HG02642 (cell line): ENCODE results near the gene RPRD1B.

Experiments used
- ATAC-seq: cut with Tn5 transposase; IDR thresholded peaks from one replicate; pipeline ENCODE4 v1.9.1; 2021; ENCODE audit warnings: mild to moderate bottlenecking; ENCODE audit not compliant: unreplicated experiment, poor library complexity

Gene RPRD1B

DNA sequence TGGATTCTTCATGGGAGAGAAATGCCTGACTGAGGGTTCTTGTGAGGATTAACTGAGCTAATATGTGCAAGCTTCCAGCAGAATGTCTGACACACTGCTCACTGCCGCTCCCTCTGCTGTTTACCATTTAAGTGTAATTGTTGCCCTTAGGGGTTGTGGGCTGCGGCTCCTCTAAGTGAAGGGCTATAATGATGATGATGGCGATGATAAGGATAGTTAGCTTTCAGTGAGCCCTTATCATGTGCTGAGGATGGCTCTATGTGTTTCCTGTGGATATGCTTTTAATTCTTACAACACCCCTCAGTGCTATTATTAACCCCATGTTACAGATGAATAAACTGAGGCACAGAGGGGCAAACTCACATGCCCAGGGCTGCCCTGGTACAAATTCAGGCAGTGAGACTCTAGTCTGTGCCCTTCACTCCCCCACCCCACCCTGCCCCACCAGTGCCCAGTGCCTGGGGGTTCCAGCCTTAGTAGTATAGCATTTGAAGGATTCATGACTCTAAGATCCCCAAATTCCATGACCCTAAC lies 98.1 kb downstream of the RPRD1B start:
- ATAC-seq: no peak

DNA sequence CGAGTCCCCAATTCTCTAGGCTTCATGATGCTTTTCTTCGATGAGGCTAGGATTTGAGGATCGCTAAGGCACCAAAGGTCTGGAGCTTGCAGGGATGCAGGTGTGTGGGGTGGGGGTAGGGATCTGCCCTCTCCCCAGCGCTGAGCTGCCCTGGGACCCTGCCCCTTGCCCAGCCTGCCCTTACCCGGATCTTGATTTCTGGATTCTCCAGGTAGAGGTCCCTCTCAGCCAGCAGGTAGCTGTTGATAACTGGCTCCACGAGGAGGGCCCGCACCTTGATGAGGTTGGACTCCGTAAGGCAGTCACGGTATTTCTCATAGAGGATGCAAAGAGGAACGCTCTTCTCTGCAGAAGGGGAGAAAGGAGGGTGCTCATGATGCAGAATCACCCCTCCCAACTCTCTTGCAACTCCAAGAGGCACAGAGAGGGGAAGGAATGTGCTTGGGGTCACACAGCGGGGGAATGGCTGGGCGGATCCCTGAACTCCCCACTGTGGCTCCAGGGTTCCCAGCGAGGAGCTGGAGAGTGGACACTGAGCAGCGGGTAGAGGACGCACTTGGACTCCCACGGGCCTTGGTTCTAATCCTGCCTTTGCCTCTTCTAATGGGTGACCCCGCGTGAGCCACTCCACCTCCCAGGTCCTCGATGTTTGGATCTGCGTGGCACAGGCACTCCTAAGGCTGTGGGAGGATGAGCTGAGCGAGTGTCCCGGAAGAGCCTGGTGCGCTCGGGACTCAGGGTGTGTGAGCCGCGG lies 98.8 kb downstream of the RPRD1B start:
- no peak for ATAC-seq

DNA sequence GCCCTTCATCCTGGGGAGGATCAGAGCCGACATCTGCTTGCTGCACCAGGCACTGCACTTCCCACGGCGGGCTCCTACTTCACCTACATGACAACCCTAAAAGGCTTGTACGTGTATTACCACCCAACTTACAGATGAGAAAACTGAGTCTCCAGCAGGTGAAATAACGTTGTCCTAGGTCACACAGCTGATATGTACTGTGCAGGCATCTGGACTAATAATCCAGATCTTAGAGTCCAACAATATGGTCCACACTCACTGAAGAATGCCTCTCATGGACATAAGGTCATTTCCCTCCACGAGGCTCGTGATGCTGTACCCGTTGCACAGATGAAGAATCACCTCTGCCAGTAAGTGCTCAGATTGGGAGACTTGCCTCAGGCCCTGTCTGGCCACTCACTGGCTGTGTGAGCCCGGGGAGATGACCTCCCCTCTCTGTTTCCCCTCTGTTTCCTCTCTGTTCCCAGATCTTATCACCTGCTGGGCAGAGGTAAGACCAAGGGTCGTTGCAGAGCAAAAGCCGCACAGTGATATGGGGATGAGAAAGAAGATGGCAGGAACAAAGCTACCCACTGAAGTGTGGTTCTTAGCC lies 99.5 kb downstream of the RPRD1B start:
- ATAC-seq: no peak

DNA sequence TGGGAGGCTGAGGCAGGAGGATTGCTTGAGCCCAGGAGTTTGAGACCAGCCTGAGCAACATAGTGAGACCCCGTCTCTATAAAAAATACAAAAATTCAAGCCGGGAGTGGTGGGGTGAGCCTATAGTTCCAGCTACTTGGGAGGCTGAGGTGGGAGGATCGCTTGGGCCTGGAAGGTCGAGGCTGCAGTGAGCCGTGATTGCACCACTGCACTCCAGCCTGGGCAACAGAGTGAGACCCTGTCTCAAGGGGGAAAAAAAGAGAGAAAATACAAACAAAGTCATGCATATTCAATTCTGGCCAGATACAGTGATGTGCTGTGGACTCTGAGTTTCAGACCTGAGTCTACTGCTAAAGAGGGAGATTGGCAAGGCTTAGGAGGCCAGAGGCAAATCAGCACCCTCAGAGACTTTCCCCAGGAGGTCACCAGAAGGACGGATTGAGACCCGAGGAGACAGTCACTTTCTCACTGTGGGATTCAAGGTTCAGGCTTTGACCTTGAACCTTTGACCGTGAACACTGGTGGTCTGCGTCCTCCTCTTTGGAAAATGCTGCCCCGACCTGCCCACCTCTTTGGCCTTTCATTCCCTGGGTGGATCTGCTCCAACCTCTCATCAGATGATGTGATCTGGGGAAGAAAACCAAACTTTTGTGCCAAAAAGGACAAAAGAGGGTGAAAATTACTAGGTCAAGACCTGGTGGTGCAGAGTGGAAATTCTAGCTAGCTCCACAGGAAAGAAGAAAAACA lies 100.3 kb downstream of the RPRD1B start:
- no peak for ATAC-seq

DNA sequence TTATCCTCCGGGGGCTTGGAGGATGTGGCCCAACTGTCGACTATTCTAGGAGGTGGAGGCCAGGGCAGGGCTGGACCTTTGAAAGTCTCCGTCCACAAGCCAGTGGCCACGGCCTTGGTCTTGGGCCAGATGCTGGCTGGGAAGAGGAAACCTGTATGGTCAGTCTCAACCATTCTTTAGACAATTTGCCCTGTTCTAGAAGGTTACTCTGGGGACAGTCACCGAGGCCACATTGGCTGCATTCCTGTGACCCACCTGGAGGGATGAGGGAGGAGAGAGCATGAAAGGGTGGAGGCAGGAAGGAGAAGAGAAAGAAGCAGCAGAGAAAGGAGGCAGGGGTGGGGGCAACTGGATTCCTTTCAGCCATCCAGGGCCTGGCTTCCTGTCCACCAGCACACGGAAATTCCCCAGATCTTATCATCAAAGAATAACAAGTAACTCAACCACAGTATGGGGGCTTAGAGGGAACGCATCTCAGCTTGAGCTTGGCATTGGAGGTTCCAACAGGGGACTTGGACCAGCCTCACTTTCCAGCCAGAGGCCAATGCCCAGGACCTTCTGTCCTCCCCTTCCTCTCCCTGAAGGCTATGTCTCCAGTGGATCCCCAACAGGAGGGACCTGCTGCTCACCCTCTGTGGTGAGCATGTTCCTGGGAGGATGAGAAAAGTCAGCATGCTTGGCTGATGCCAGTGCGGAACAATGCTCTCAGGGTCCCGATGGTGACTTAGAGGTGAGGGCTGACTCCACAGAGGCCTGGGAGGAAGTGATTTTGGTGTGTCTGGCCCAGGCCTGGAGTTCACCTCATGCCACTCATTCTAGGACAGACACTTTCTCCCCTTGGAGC lies 101.1 kb downstream of the RPRD1B start:
- no peak for ATAC-seq

DNA sequence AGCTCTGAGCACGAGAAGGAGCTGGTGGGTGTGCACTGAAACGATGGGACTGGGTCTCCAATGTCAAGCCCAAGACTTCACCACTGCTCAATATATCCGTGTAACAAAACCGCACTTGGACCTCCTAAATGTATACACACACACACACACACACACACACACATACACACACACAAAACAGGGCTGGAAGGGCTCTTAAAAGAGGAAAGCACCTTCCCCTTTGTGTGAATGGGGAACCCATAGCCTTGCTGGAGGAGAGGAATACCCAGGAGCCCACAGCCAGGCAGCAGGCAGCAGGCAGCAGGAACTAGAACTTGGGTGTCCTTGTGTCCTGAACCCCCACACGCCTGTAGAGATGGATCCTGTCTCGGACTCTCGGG lies 101.7 kb downstream of the RPRD1B start:
- no peak for ATAC-seq

DNA sequence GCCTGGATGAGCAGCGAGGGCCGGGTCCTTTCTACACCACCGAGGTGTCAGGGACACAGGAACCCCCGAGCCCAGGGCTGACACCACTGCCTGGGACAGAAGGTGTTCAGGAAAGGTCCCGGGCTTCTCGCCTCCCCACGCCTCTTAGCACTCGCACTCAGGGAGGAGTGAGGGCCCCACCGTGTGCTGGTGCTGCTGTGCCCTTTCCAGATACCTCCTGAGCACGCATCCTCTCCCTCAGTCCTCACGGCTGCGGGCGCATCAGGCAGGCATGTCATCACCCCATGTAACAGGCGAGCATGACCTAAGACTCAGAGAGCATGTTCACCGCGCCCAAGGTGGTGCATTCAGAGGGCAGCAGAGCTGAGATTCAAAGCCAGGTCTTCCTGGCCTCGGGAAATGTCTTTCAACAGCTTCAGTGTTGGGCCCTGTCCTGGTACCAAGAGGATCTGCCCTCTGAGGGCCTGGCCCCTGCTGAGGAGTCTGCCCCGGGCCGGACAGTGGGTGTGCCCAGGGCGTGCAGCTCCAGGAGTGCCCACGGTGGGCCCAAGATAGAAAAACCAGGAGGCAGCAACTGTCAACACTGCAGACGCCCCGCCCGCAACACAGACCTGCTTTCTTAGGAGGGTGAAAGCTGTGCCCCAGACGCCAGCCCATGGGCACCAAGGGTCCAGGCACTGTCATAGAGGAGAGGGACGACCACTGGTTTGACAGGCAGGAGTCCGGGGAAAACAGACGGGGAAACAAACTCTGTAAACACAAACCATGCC lies 102.3 kb downstream of the RPRD1B start:
- no peak for ATAC-seq

DNA sequence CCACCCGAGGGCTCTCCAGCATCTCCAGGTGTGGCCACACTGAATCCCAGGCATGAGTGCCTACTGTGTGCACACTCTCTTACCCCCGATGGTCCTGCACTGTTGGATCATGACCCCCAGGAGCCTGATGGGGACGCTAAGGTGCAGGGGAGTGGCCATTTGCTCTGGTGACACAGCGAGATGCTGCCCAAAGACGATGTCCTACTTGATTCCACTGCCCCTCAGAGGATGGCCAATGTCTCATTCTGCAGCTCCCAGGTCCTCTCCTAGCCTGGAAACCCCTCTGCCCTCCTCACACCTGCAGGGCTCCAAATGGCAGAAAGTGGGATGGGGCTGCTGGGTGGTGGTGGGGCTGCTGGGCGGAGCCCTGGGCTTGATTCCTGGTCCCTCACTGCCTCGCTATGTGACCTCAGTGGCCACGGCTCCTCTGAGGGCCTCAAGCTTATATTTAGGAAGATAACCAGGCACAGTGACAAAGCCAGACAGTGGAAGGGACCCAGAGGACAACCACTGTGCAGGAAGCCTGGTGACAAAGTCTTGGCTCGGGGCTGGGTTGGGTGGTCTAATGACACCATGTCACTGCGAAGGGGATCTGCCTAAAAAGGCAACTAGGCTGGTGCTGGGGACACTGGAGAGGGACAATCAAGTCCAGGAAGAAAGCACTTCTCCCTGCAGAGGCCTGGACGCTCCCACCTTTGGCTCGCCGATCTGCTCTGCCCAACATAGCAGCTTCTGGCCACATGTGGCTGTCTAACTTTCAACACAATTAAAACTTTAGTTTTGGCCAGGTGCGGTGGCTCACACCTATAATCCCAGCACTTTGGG lies 103.1 kb downstream of the RPRD1B start:
- no peak for ATAC-seq

DNA sequence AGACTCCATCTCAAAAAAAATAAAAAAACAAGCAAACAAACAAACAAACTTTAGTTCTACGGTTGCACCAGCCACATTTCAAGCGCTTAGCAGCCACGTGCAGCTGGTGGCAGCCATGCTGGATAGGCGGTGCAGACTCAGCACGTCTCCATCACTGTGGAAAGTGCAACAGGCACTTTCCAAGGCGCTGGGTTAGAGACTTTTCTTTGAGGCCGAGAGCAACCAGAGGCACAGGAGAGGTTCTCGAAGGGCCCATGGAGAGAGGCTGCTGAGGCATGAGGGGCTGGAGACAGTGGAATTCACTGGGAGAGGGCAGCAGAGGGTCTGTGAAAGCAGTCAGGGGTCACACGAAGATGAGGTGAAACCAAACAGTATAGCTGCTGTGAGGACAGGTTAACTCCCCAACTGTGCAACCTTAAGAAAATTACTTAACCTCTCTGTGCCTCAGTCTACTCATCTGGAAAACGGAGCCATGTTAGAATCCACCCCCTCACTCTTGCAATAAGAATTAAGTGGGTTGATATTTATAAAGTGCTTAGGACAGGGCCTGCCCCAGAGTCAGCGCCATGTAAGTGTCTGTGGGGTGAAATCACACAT lies 104.0 kb downstream of the RPRD1B start:
- no peak for ATAC-seq

DNA sequence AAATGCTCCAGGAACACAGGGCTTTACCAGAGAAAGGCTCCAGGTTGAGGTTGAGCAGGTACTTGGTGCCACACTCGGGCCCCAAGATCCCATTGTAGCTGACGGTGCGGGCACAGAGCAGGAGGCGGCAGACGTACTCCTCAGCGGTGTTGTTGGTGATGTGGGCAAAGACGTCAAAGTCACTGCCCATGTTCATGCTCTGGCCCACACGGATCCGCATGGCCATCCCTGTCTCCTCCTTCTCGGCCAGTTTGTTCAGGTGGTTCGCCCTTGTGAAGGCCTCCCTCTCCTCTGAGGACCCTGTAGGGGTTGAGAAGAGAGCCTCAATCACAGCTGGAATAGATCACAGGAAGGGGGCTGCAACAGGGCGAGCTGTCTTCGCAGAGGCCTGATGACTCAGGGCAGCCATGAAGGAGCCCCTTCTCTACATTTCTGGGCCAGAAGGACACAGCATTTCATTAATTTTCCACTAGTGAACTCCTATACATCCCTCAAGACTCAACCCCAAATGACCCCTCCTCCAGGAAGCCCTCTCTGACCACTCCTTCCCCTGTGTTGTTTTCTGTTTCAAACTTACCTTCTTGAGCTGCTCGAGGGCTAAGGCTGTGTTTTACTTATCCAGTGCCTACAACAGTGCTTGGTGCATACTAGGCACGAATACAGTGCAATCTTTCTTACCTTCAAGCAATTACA lies 104.7 kb downstream of the RPRD1B start:
- no peak for ATAC-seq

DNA sequence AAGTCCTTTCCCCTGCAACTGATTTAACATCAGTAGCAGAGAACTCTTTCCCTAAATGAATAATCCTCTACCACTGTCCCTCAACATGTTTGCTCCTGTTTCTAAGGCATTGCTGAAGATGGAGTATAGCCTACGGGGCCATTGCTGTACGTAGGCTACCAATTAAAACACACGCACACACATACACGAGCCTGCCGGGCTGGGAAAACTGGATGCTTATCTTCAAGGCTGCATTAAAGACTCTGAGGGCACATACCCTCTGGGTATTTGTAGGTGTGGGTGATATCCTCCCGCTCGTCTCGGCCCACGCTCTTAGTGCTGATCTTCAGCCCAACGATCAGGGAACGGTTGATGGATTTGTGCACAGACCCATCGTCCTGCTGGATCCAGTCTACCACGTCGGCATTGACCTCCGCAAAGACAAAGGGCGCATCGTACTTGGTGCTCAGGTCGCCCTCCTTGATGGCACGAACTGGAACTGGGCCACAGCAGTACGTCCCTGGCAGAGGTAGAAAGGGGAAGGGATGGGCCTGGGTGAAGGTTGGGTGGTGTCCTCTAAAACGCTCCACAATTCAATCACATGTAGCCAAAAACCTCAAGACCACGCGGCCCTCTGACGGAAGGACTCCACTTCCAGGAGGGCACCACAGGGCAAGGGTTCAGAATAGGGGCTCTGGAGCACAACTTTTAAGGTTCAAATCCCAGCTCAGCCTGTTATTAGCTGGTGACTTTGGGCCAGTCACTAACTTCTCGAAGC lies 105.8 kb downstream of the RPRD1B start:
- no peak for ATAC-seq

DNA sequence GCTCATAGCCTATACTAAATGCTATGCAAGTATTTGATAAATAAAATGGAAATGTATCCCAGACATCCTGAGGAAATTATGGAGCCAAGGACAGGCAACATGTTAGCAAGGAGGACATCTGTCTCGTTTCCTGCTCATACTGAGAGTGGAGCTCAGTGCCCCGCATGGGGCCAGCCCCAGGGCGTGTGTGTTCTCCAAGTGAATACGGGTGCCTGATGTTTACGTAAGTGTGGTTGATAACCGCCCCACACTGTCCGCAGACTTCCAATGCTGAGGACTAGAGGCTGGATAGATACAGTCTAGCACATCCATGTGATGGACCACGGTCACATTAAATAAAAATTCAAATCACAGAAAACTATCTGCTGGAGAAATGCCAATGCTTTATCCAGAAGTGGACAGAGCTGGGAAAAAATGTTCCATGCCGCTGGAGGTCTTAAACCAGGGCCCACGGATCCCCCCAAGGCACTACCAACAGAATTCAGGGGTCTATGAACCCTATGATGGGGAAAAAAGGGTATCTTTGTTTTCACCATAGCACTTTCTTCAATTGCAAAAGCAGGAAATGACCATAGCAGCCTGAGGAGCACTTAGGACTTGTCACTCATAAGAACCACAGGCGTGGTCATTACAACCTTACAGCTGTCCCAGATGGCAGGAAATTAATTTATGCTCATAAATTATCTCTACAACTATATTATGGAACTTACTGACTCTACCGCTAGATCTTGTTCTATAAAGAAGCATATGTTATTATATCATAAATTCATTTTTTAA lies 106.6 kb downstream of the RPRD1B start:
- ATAC-seq: no peak

DNA sequence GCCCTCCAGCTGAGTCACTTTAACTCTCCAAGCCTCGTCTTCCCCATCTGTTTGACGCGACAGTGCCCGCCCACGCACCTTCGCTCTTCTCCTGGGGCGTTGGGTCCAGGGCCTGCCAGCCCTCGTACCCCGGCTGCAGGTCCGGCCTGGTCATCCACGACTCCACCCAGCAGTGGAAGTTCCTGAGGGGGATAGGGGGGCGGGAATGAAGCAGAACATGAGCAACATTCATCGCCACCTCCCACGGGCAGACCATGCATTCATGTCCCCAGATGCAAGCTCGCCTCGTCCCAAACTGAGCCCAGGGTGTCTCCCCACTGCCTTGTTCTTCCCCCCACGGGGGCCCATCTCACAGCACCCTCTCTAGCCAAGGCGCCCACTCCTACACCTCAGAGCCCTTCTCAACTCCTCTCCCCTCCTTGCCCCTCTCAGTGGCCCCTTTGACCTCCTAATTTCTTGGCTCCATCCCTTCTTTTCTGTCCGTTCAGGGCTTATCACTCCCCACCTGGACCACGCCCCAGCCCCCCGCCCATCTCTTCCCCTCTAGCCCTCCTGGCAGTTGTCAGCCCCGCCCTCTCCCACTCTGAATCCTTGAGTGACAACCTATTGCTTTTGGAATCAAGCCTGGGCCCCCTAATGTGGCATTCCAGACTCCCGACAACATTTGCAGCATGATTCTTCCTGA lies 107.8 kb downstream of the RPRD1B start:
- no peak for ATAC-seq
